Ovary (tissue), 9 donors: ENCODE results near the gene CSRP3. TPM values are rescaled to one million over a fixed set of nuclear protein-coding genes. Genes with fewer than 3 reads are reported as not detected.

Experiments
- DNase-seq, 5 donors: peaks; one replicate each; pipeline ENCODE4 v3.0.0-alpha.2; 2019 to 2020
- H3K27ac ChIP-seq, 2 donors: fragments of 200-600 bp; one replicate each; pipeline versions ENCODE4 v1.5.1 to v1.8.0; 2019 to 2022
- H3K27me3 ChIP-seq: fragments of 200-600 bp; one replicate; pipeline ENCODE4 v1.8.0; 2022
- H3K36me3 ChIP-seq: fragments of 200-600 bp; sonication (generic); one replicate; pipeline ENCODE4 v1.5.1; 2019
- H3K4me1 ChIP-seq: one replicate; pipeline ENCODE4 v1.8.1; 2013; ENCODE audit warnings: mild to moderate bottlenecking, moderate library complexity; ENCODE audit not compliant: insufficient read depth
- H3K4me3 ChIP-seq: fragments of 200-600 bp; sonication (generic); one replicate; pipeline ENCODE4 v1.5.1; 2017
- H3K9me3 ChIP-seq, 2 donors: fragments of 200-600 bp in 1 of 2; sonication (generic) in 1 of 2; one replicate each; pipeline versions ENCODE4 v1.5.1 to v1.8.1; 2013 to 2019; ENCODE audit warnings: mild to moderate bottlenecking in 1 of 2, moderate library complexity in 1 of 2
- CTCF ChIP-seq, 3 donors: fragments of 450-650 bp in 2 of 3; fragments of 200-600 bp in 1 of 3; IDR thresholded peaks; one replicate each; pipeline versions ENCODE4 v1.5.1 to v1.8.0; 2016 to 2022; ENCODE audit warnings: antibody characterized with exemption in 3 of 3, mild to moderate bottlenecking in 1 of 3
- EP300 ChIP-seq: sonication (generic); formaldehyde crosslinking; IDR thresholded peaks from one replicate; pipeline ENCODE4 v1.6.1; 2017; ENCODE audit warnings: antibody characterized with exemption
- POLR2A ChIP-seq: fragments of 450-650 bp; IDR thresholded peaks from one replicate; pipeline ENCODE4 v1.6.1; 2017; ENCODE audit warnings: antibody characterized with exemption, mild to moderate bottlenecking, moderate library complexity
- WGBS, 3 donors: extraction: QIAGEN DNeasy Blood & Tissue Kit in 1 of 3; methylation state at CpG; one replicate each; pipeline versions ENCODE4 v1.1.5 to v1.1.7; 2013 to 2017; 5-methylcytosine and 5-hydroxymethylcytosine counted together
- intact Hi-C, 4 donors: fragments of 100-400 bp; cut with DNase I; formaldehyde crosslinking; loops; one replicate each; pipeline versions ENCODE4 v1.11.0 to v1.15.1; 2022 to 2023
- polyA plus RNA-seq, 2 donors: library from polyadenylated mRNA; stranded (reverse); fragments of 200-250 nt in 1 of 2; fragments of 350-450 nt in 1 of 2; fragmentation: Illumina TruSeq in 1 of 2; extraction: RNeasy Lipid Tissue Mini Kit (QIAGEN cat#74804) in 1 of 2; gene quantifications; one replicate each; pipeline ENCODE4 v1.2.3, GENCODE V29; 2013 to 2014
- total RNA-seq, 7 donors: library from RNA; depleted of rRNA in 2 of 7; stranded (reverse); fragments of >200 nt in 2 of 7; fragmentation: NEBNext Ultra II Directional in 3 of 7; extraction: Animal tissue kit (Norgen Biotek cat#: 25700) in 3 of 7; gene quantifications; one replicate each; pipeline versions ENCODE4 v1.1.0 to v1.2.4, GENCODE V29; 2016 to 2023
- donor health status: DM: no; HTN: no; CAD: no; lungs with moderate emphysema.
- donor health status: DM: no; HTN: no; CAD: no.
- donor health status: Bipolar disorder and iron deficiency.
- donor health status: DM: yes; HTN: yes; CAD: no.
- donor health status: DM: no; HTN: no; CAD: no.
- donor health status: DM: yes; HTN: yes; CAD: no.

The CSRP3 gene
- total and polyA plus RNA-seq, 9 donors = 0.07 to 1.0 (median 0.52) TPM; not detected in 5

- H3K4me1 ChIP-seq = no peaks in the 10 kb centered on the region
- intact Hi-C loops = no loop called here
- H3K4me3 ChIP-seq = no peak overlapping the region
- TF ChIP-seq POLR2A (no peak), EP300 (no peak), CTCF (IDR thresholded peaks at IDR 0.05) (no peak)
- H3K36me3 ChIP-seq = no peaks in the 10 kb centered on the region
- 8 to 11% (median 11%) methylated on average over 6 of the region's 6 CpGs for WGBS, 3 donors
- H3K27ac ChIP-seq = no peak overlapping the region
- no peak for DNase-seq
- H3K9me3 ChIP-seq = no peaks in the 10 kb centered on the region
- no peaks in the 10 kb centered on the region for H3K27me3 ChIP-seq
Measured at GRCh38 chr11:19200410-19201201, 1.2 kb downstream of the CSRP3 start.

GRCh38 chr11:19199771-19200170 is 2.0 kb downstream of the CSRP3 start:
- Histone ChIP-seq H3K4me3 (no peak overlapping the region), H3K9me3 (no peaks in the 10 kb centered on the region), H3K27me3 (no peaks in the 10 kb centered on the region), H3K27ac (no peak overlapping the region), H3K4me1 (no peaks in the 10 kb centered on the region), H3K36me3 (no peaks in the 10 kb centered on the region)
- 2 to 4% (median 4%) methylated on average over 3 of the region's 3 CpGs for WGBS, 3 donors
- intact Hi-C loops = no loop called here
- TF ChIP-seq POLR2A = no peak
- TF ChIP-seq EP300 = no peak
- TF ChIP-seq CTCF (IDR thresholded peaks at IDR 0.05) = no peak
- no peak for DNase-seq

- no peak overlapping the region for H3K4me3 ChIP-seq
- no peaks in the 10 kb centered on the region for H3K36me3 ChIP-seq
- H3K27ac ChIP-seq = no peak overlapping the region
- 39 to 66% (median 48%) methylated on average over 7 of the region's 7 CpGs for WGBS, 3 donors
- TF ChIP-seq POLR2A (no peak), EP300 (no peak), CTCF (IDR thresholded peaks at IDR 0.05) (no peak)
- no peaks in the 10 kb centered on the region for H3K4me1 ChIP-seq
- DNase-seq = no peak
- H3K27me3 ChIP-seq = no peaks in the 10 kb centered on the region
- no peaks in the 10 kb centered on the region for H3K9me3 ChIP-seq
- intact Hi-C loops = no loop called here
Measured at GRCh38 chr11:19199048-19199447, 2.7 kb downstream of the CSRP3 start.

- no peak for DNase-seq
- TF ChIP-seq EP300 (no peak), CTCF (IDR thresholded peaks at IDR 0.05) (no peak), POLR2A (no peak)
- Histone ChIP-seq H3K27ac (no peak overlapping the region), H3K4me3 (no peak overlapping the region), H3K4me1 (no peaks in the 10 kb centered on the region), H3K9me3 (no peaks in the 10 kb centered on the region), H3K36me3 (no peaks in the 10 kb centered on the region), H3K27me3 (no peaks in the 10 kb centered on the region)
- WGBS, 3 donors = 75 to 83% (median 75%) methylated on average over 6 of the region's 6 CpGs
- intact Hi-C loops = no loop called here
Measured at GRCh38 chr11:19196432-19196831, 5.4 kb downstream of the CSRP3 start.
